ENCODE measurements around the gene SDF4. TPM values are rescaled to one million over a fixed set of nuclear protein-coding genes. Genes with fewer than 3 reads are reported as not detected.
A peak's percentile ranks its signal among the peaks of the same experiment; 100 is the strongest.

Gene SDF4
- total and polyA plus RNA-seq, 2 experiments from 2014 or later = 45.0 to 62.6 TPM

GRCh38 chr1:1205769-1206375 is 25.9 kb downstream of the SDF4 start:
- H3F3A ChIP-seq (replicated peaks; ENCODE audit: low read depth) = no peaks in the 10 kb centered on the region
- DNase-seq (ENCODE audit: low spot score) (no peak), ATAC-seq (peak; percentile 20)
- peak overlapping the region; percentile 76 for H3K4me2 ChIP-seq
- Mint-ChIP-seq H3K27ac (no peak overlapping the region), H3K27me3 (ENCODE audit: insufficient read depth, low read depth, poor library complexity) (peaks cover 7% of the 10 kb centered on the region), H3K4me3 (peak overlapping the region; percentile 56; the same call in 2 of the 3 replicates), H3K9me3 (no peaks in the 10 kb centered on the region; the same call in 2 of the 3 replicates), H3K4me1 (no peaks in the 10 kb centered on the region), H3K36me3 (ENCODE audit: low read depth) (no peaks in the 10 kb centered on the region)
- peak in 1 of 2 experiments; percentile 41; a peak in 2 of 4 replicates for TF ChIP-seq CTCF (conservative IDR thresholded peaks at IDR 0.05; ENCODE audit: low read depth in 2 of 2)
- TF ChIP-seq REST (IDR thresholded peaks at IDR 0.05; ENCODE audit: unreplicated experiment) = no peak
- peak overlapping the region; percentile 56 for H2AFZ ChIP-seq
- H3K36me3 ChIP-seq (ENCODE audit: insufficient read depth) = no peaks in the 10 kb centered on the region
- peak overlapping the region; percentile 52 for H3K4me3 ChIP-seq
- no peak overlapping the region for H3K27ac ChIP-seq (ENCODE audit: low read depth)
- no peaks in the 10 kb centered on the region for H3K79me2 ChIP-seq (replicated peaks; ENCODE audit: insufficient read depth)
- peaks cover 13% of the 10 kb centered on the region; the same call in 1 of the 2 replicates for H3K27me3 ChIP-seq (ENCODE audit: insufficient read depth)
- no peaks in the 10 kb centered on the region for H4K20me1 ChIP-seq (replicated peaks; ENCODE audit: insufficient read depth)
- H3K4me1 ChIP-seq (ENCODE audit: insufficient read depth) = no peaks in the 10 kb centered on the region
- H3K9me2 ChIP-seq (ENCODE audit: insufficient read depth) = no peaks in the 10 kb centered on the region

- no peaks in the 10 kb centered on the region; the same call in 2 of the 3 replicates for H3K9me3 Mint-ChIP-seq
- ATAC-seq (no peak), DNase-seq (ENCODE audit: low spot score) (no peak)
- Histone ChIP-seq H3K79me2 (replicated peaks; ENCODE audit: insufficient read depth) (no peaks in the 10 kb centered on the region), H4K20me1 (replicated peaks; ENCODE audit: insufficient read depth) (no peaks in the 10 kb centered on the region), H3F3A (replicated peaks; ENCODE audit: low read depth) (no peaks in the 10 kb centered on the region), H3K27ac (ENCODE audit: low read depth) (no peak overlapping the region), H3K9me2 (ENCODE audit: insufficient read depth) (no peaks in the 10 kb centered on the region), H2AFZ (no peak overlapping the region; the same call in 1 of the 2 replicates), H3K4me3 (no peak overlapping the region), H3K4me1 (ENCODE audit: insufficient read depth) (no peaks in the 10 kb centered on the region), H3K36me3 (ENCODE audit: insufficient read depth) (no peaks in the 10 kb centered on the region), H3K27me3 (ENCODE audit: insufficient read depth) (peaks cover 13% of the 10 kb centered on the region; the same call in 1 of the 2 replicates), H3K4me2 (no peak overlapping the region)
- no peaks in the 10 kb centered on the region; the same call in 2 of the 3 replicates for H3K4me1 Mint-ChIP-seq
- H3K4me3 Mint-ChIP-seq = no peak overlapping the region
- H3K27ac Mint-ChIP-seq = no peak overlapping the region
- no peaks in the 10 kb centered on the region for H3K36me3 Mint-ChIP-seq (ENCODE audit: low read depth)
- peaks cover 10% of the 10 kb centered on the region for H3K27me3 Mint-ChIP-seq (ENCODE audit: insufficient read depth, low read depth, poor library complexity)
- TF ChIP-seq EZH2phosphoT487 (IDR thresholded peaks at IDR 0.05; ENCODE audit: unreplicated experiment) (no peak), CTCF (conservative IDR thresholded peaks at IDR 0.05; ENCODE audit: low read depth in 2 of 2) (no peak), JUNB (IDR thresholded peaks at IDR 0.05; ENCODE audit: unreplicated experiment) (no peak), EZH2 (IDR thresholded peaks at IDR 0.05; ENCODE audit: low read depth, unreplicated experiment) (no peak)
These were observed 26.6 kb downstream of the SDF4 start for GRCh38 chr1:1204998-1205768.
